ENCODE results near the gene TJP1.

Gene TJP1

GRCh38 chr15:29686079-29686425 is 136.2 kb downstream of the TJP1 start:
- Histone ChIP-seq H3K4me1 (ENCODE audit: control insufficient read depth, insufficient read depth, low read length) (peaks cover 16% of the 10 kb centered on the region), H3K36me3 (ENCODE audit: insufficient read depth, low read length) (no peaks in the 10 kb centered on the region), H3K9me3 (replicated peaks; ENCODE audit: low read length) (no peaks in the 10 kb centered on the region), H3K9ac (ENCODE audit: low read depth, low read length) (no peak overlapping the region), H3K27me3 (ENCODE audit: control insufficient read depth, insufficient read depth, low read length) (no peaks in the 10 kb centered on the region), H3K4me3 (ENCODE audit: low read length) (peak overlapping the region; percentile 29), H3K4me2 (ENCODE audit: low read length) (peak overlapping the region; percentile 52)

GRCh38 chr15:29685156-29686078 is 136.9 kb downstream of the TJP1 start:
- H3K4me1 ChIP-seq (ENCODE audit: control insufficient read depth, insufficient read depth, low read length), result peaks cover 16% of the 10 kb centered on the region
- H3K36me3 ChIP-seq (ENCODE audit: insufficient read depth, low read length), result no peaks in the 10 kb centered on the region
- H3K9me3 ChIP-seq (replicated peaks; ENCODE audit: low read length), result no peaks in the 10 kb centered on the region
- H3K4me2 ChIP-seq (ENCODE audit: low read length), result peak overlapping the region; percentile 52
- H3K4me3 ChIP-seq (ENCODE audit: low read length), result peak overlapping the region; percentile 44
- H3K9ac ChIP-seq (ENCODE audit: low read depth, low read length), result peak overlapping the region; percentile 14
- H3K27me3 ChIP-seq (ENCODE audit: control insufficient read depth, insufficient read depth, low read length), result no peaks in the 10 kb centered on the region

GRCh38 chr15:29682781-29683180 is 139.5 kb downstream of the TJP1 start:
- H3K27me3 ChIP-seq (ENCODE audit: control insufficient read depth, insufficient read depth, low read length), result no peaks in the 10 kb centered on the region
- H3K4me3 ChIP-seq (ENCODE audit: low read length), result no peak overlapping the region
- no peaks in the 10 kb centered on the region for H3K9me3 ChIP-seq (replicated peaks; ENCODE audit: low read length)
- no peak overlapping the region for H3K9ac ChIP-seq (ENCODE audit: low read depth, low read length)
- no peak overlapping the region for H3K4me2 ChIP-seq (ENCODE audit: low read length)
- peaks cover 16% of the 10 kb centered on the region for H3K4me1 ChIP-seq (ENCODE audit: control insufficient read depth, insufficient read depth, low read length)
- no peaks in the 10 kb centered on the region for H3K36me3 ChIP-seq (ENCODE audit: insufficient read depth, low read length)

- Histone ChIP-seq H3K27me3 (ENCODE audit: control insufficient read depth, insufficient read depth, low read length) (no peaks in the 10 kb centered on the region), H3K4me1 (ENCODE audit: control insufficient read depth, insufficient read depth, low read length) (peaks cover 20% of the 10 kb centered on the region), H3K36me3 (ENCODE audit: insufficient read depth, low read length) (no peaks in the 10 kb centered on the region), H3K9me3 (replicated peaks; ENCODE audit: low read length) (no peaks in the 10 kb centered on the region), H3K4me3 (ENCODE audit: low read length) (no peak overlapping the region), H3K9ac (ENCODE audit: low read depth, low read length) (no peak overlapping the region), H3K4me2 (ENCODE audit: low read length) (no peak overlapping the region)
Observed at GRCh38 chr15:29682361-29682760, 139.9 kb downstream of the TJP1 start.

GRCh38 chr15:29681946-29682345 is 140.3 kb downstream of the TJP1 start:
- Histone ChIP-seq H3K4me1 (ENCODE audit: control insufficient read depth, insufficient read depth, low read length) (peaks cover 24% of the 10 kb centered on the region), H3K9me3 (replicated peaks; ENCODE audit: low read length) (no peaks in the 10 kb centered on the region), H3K36me3 (ENCODE audit: insufficient read depth, low read length) (no peaks in the 10 kb centered on the region), H3K9ac (ENCODE audit: low read depth, low read length) (no peak overlapping the region), H3K4me3 (ENCODE audit: low read length) (no peak overlapping the region), H3K4me2 (ENCODE audit: low read length) (no peak overlapping the region), H3K27me3 (ENCODE audit: control insufficient read depth, insufficient read depth, low read length) (no peaks in the 10 kb centered on the region)

GRCh38 chr15:29681166-29681845 is 141.0 kb downstream of the TJP1 start:
- Histone ChIP-seq H3K9ac (ENCODE audit: low read depth, low read length) (no peak overlapping the region), H3K9me3 (replicated peaks; ENCODE audit: low read length) (no peaks in the 10 kb centered on the region), H3K4me1 (ENCODE audit: control insufficient read depth, insufficient read depth, low read length) (peaks cover 25% of the 10 kb centered on the region), H3K36me3 (ENCODE audit: insufficient read depth, low read length) (no peaks in the 10 kb centered on the region), H3K4me2 (ENCODE audit: low read length) (no peak overlapping the region), H3K4me3 (ENCODE audit: low read length) (no peak overlapping the region), H3K27me3 (ENCODE audit: control insufficient read depth, insufficient read depth, low read length) (no peaks in the 10 kb centered on the region)

- H3K9ac ChIP-seq (ENCODE audit: low read depth, low read length), result no peak overlapping the region
Observed at GRCh38 chr15:29680465-29681165, 141.7 kb downstream of the TJP1 start.

GRCh38 chr15:29678504-29679034 is 143.7 kb downstream of the TJP1 start:
- H3K36me3 ChIP-seq (ENCODE audit: insufficient read depth, low read length), result no peaks in the 10 kb centered on the region
- no peak overlapping the region for H3K9ac ChIP-seq (ENCODE audit: low read depth, low read length)
- no peaks in the 10 kb centered on the region for H3K9me3 ChIP-seq (replicated peaks; ENCODE audit: low read length)
- H3K4me2 ChIP-seq (ENCODE audit: low read length), result no peak overlapping the region
- no peaks in the 10 kb centered on the region for H3K27me3 ChIP-seq (ENCODE audit: control insufficient read depth, insufficient read depth, low read length)
- H3K4me3 ChIP-seq (ENCODE audit: low read length), result no peak overlapping the region
- H3K4me1 ChIP-seq (ENCODE audit: control insufficient read depth, insufficient read depth, low read length), result peaks cover 19% of the 10 kb centered on the region

More at GRCh38 chr15:29680465-29681165, 141.7 kb downstream of the TJP1 start:
- H3K9me3 ChIP-seq (replicated peaks; ENCODE audit: low read length), result no peaks in the 10 kb centered on the region
- peaks cover 20% of the 10 kb centered on the region for H3K4me1 ChIP-seq (ENCODE audit: control insufficient read depth, insufficient read depth, low read length)
- H3K4me3 ChIP-seq (ENCODE audit: low read length), result no peak overlapping the region
- H3K27me3 ChIP-seq (ENCODE audit: control insufficient read depth, insufficient read depth, low read length), result no peaks in the 10 kb centered on the region
- H3K36me3 ChIP-seq (ENCODE audit: insufficient read depth, low read length), result no peaks in the 10 kb centered on the region
- H3K4me2 ChIP-seq (ENCODE audit: low read length), result no peak overlapping the region

- no peak overlapping the region for H3K4me2 ChIP-seq (ENCODE audit: low read length)
- no peaks in the 10 kb centered on the region for H3K27me3 ChIP-seq (ENCODE audit: control insufficient read depth, insufficient read depth, low read length)
- H3K4me3 ChIP-seq (ENCODE audit: low read length), result no peak overlapping the region
- peaks cover 24% of the 10 kb centered on the region for H3K4me1 ChIP-seq (ENCODE audit: control insufficient read depth, insufficient read depth, low read length)
- no peak overlapping the region for H3K9ac ChIP-seq (ENCODE audit: low read depth, low read length)
- no peaks in the 10 kb centered on the region for H3K9me3 ChIP-seq (replicated peaks; ENCODE audit: low read length)
- no peaks in the 10 kb centered on the region for H3K36me3 ChIP-seq (ENCODE audit: insufficient read depth, low read length)
Observed at GRCh38 chr15:29677871-29678461, 144.3 kb downstream of the TJP1 start.

- no peak overlapping the region for H3K4me3 ChIP-seq (ENCODE audit: low read length)
- peak overlapping the region; percentile 19 for H3K9ac ChIP-seq (ENCODE audit: low read depth, low read length)
- H3K36me3 ChIP-seq (ENCODE audit: insufficient read depth, low read length), result no peaks in the 10 kb centered on the region
- peaks cover 26% of the 10 kb centered on the region for H3K4me1 ChIP-seq (ENCODE audit: control insufficient read depth, insufficient read depth, low read length)
- H3K27me3 ChIP-seq (ENCODE audit: control insufficient read depth, insufficient read depth, low read length), result no peaks in the 10 kb centered on the region
- H3K4me2 ChIP-seq (ENCODE audit: low read length), result peak overlapping the region; percentile 67
- H3K9me3 ChIP-seq (replicated peaks; ENCODE audit: low read length), result no peaks in the 10 kb centered on the region
Observed at GRCh38 chr15:29677455-29677854, 144.8 kb downstream of the TJP1 start.

- peak overlapping the region; percentile 32 for H3K4me3 ChIP-seq (ENCODE audit: low read length)
- no peaks in the 10 kb centered on the region for H3K27me3 ChIP-seq (ENCODE audit: control insufficient read depth, insufficient read depth, low read length)
- H3K9me3 ChIP-seq (replicated peaks; ENCODE audit: low read length), result no peaks in the 10 kb centered on the region
- H3K36me3 ChIP-seq (ENCODE audit: insufficient read depth, low read length), result no peaks in the 10 kb centered on the region
- peaks cover 30% of the 10 kb centered on the region for H3K4me1 ChIP-seq (ENCODE audit: control insufficient read depth, insufficient read depth, low read length)
- H3K4me2 ChIP-seq (ENCODE audit: low read length), result peak overlapping the region; percentile 67
- peak overlapping the region; percentile 24 for H3K9ac ChIP-seq (ENCODE audit: low read depth, low read length)
Observed at GRCh38 chr15:29676961-29677402, 145.3 kb downstream of the TJP1 start.
